Measurements from ENCODE around the gene SLC9A9. TPM values are rescaled to one million over a fixed set of nuclear protein-coding genes. Genes with fewer than 3 reads are reported as not detected.

Gene SLC9A9
- total RNA-seq, 1 donor from 2014 or later, result 2.3 TPM

GRCh38 chr3:143261848-143262247 lies 586.4 kb downstream of the SLC9A9 start:
- DNase-seq (ENCODE audit: low read depth, low spot score), result no peak

GRCh38 chr3:143258692-143259091 lies 589.6 kb downstream of the SLC9A9 start:
- no peak for DNase-seq (ENCODE audit: low read depth, low spot score)

GRCh38 chr3:143256416-143256815 lies 591.9 kb downstream of the SLC9A9 start:
- DNase-seq (ENCODE audit: low read depth, low spot score), result no peak

GRCh38 chr3:143255739-143256138 lies 592.5 kb downstream of the SLC9A9 start:
- no peak for DNase-seq (ENCODE audit: low read depth, low spot score)

- DNase-seq (ENCODE audit: low read depth, low spot score), result no peak
Observed at GRCh38 chr3:143252931-143253330, 595.3 kb downstream of the SLC9A9 start.

- DNase-seq (ENCODE audit: low read depth, low spot score), result no peak
Observed at GRCh38 chr3:143249014-143249413, 599.3 kb downstream of the SLC9A9 start.

GRCh38 chr3:143247073-143247472 lies 601.2 kb downstream of the SLC9A9 start:
- no peak for DNase-seq (ENCODE audit: low read depth, low spot score)

GRCh38 chr3:143245692-143246091 lies 602.6 kb downstream of the SLC9A9 start:
- DNase-seq (ENCODE audit: low read depth, low spot score), result no peak

GRCh38 chr3:143244516-143245063 lies 603.7 kb downstream of the SLC9A9 start:
- DNase-seq (ENCODE audit: low read depth, low spot score), result peak; percentile 19

GRCh38 chr3:143243686-143244085 lies 604.6 kb downstream of the SLC9A9 start:
- no peak for DNase-seq (ENCODE audit: low read depth, low spot score)

GRCh38 chr3:143242691-143243090 lies 605.6 kb downstream of the SLC9A9 start:
- DNase-seq (ENCODE audit: low read depth, low spot score), result no peak

- DNase-seq (ENCODE audit: low read depth, low spot score), result no peak
Observed at GRCh38 chr3:143242101-143242500, 606.2 kb downstream of the SLC9A9 start.

- no peak for DNase-seq (ENCODE audit: low read depth, low spot score)
Observed at GRCh38 chr3:143241481-143241951, 606.8 kb downstream of the SLC9A9 start.

- DNase-seq (ENCODE audit: low read depth, low spot score), result no peak
Observed at GRCh38 chr3:143240886-143241285, 607.4 kb downstream of the SLC9A9 start.

GRCh38 chr3:143239031-143239430 lies 609.2 kb downstream of the SLC9A9 start:
- peak; percentile 26 for DNase-seq (ENCODE audit: low read depth, low spot score)

- DNase-seq (ENCODE audit: low read depth, low spot score), result no peak
Observed at GRCh38 chr3:143237077-143237627, 611.1 kb downstream of the SLC9A9 start.

- no peak for DNase-seq (ENCODE audit: low read depth, low spot score)
Observed at GRCh38 chr3:143236226-143236964, 611.9 kb downstream of the SLC9A9 start.

GRCh38 chr3:143235614-143236204 lies 612.6 kb downstream of the SLC9A9 start:
- no peak for DNase-seq (ENCODE audit: low read depth, low spot score)

- DNase-seq (ENCODE audit: low read depth, low spot score), result no peak
Observed at GRCh38 chr3:143234526-143234925, 613.7 kb downstream of the SLC9A9 start.

- no peak for DNase-seq (ENCODE audit: low read depth, low spot score)
Observed at GRCh38 chr3:143232981-143233380, 615.3 kb downstream of the SLC9A9 start.

GRCh38 chr3:143228405-143228804 lies 619.9 kb downstream of the SLC9A9 start:
- no peak for DNase-seq (ENCODE audit: low read depth, low spot score)

GRCh38 chr3:143226678-143227291 lies 621.5 kb downstream of the SLC9A9 start:
- no peak for DNase-seq (ENCODE audit: low read depth, low spot score)

Data from pulmonary artery endothelial cell (primary cell).